GM12878 (cell line): Measurements from ENCODE around the gene PHACTR1. TPM values are rescaled to one million over a fixed set of nuclear protein-coding genes. Genes with fewer than 3 reads are reported as not detected.

ENCODE experiments used
- BCL3 ChIP-seq: IDR thresholded peaks from 2 replicates; pipeline ENCODE4 v1.6.1; 2011; ENCODE audit warnings: borderline replicate concordance, low read depth, mild to moderate bottlenecking, moderate library complexity, low read length; ENCODE audit not compliant: insufficient read depth, poor library complexity, severe bottlenecking
- BMI1 ChIP-seq: fragments of 450-650 bp; IDR thresholded peaks from 2 replicates; pipeline ENCODE4 v1.6.1; 2016; ENCODE audit warnings: mild to moderate bottlenecking, moderate library complexity, borderline replicate concordance
- CBX3 ChIP-seq: fragments of 200-600 bp; sonication (generic); IDR thresholded peaks from 2 replicates; pipeline ENCODE4 v1.6.1; 2016; ENCODE audit warnings: low read depth, borderline replicate concordance
- CREB1 ChIP-seq: IDR thresholded peaks from 2 replicates; pipeline ENCODE4 v1.6.1; 2012; ENCODE audit warnings: low read depth, mild to moderate bottlenecking, inconsistent platforms
- FOS ChIP-seq: IDR thresholded peaks from 3 replicates; pipeline ENCODE4 v1.6.1; 2011; ENCODE audit warnings: borderline replicate concordance; ENCODE audit not compliant: insufficient read length; ENCODE audit errors: extremely low read depth
- GABPA ChIP-seq: IDR thresholded peaks from 2 replicates; pipeline ENCODE4 v1.6.1; 2014; ENCODE audit warnings: antibody characterized with exemption, low read depth, mild to moderate bottlenecking, inconsistent platforms
- GATAD2B ChIP-seq: fragments of 450-650 bp; conservative IDR thresholded peaks from 2 replicates; pipeline ENCODE4 v1.6.1; 2017; ENCODE audit warnings: low read depth, mild to moderate bottlenecking, moderate library complexity
- HCFC1 ChIP-seq: fragments of 150-350 bp; IDR thresholded peaks from 2 replicates; pipeline ENCODE4 v1.6.1; 2014; ENCODE audit warnings: low read length
- HDGF ChIP-seq: fragments of 450-650 bp; IDR thresholded peaks from 2 replicates; pipeline ENCODE4 v1.6.1; 2016; ENCODE audit warnings: antibody characterized with exemption
- MTA2 ChIP-seq: fragments of 450-650 bp; IDR thresholded peaks from 2 replicates; pipeline ENCODE4 v1.6.1; 2016; ENCODE audit warnings: low read depth, mild to moderate bottlenecking, moderate library complexity
- MXI1 ChIP-seq: fragments of 150-350 bp; IDR thresholded peaks from 2 replicates; pipeline ENCODE4 v1.6.1; 2011; ENCODE audit warnings: low read depth, mild to moderate bottlenecking, inconsistent platforms, low read length, improper control_type of control experiment
- MYB ChIP-seq: fragments of 150-350 bp; IDR thresholded peaks from 2 replicates; pipeline ENCODE4 v1.6.1; 2014; ENCODE audit warnings: mild to moderate bottlenecking, low read depth, low read length, borderline replicate concordance
- POLR2AphosphoS5 ChIP-seq: IDR thresholded peaks from 2 replicates; pipeline ENCODE4 v1.6.1; 2011; ENCODE audit warnings: mild to moderate bottlenecking, low read length, inconsistent platforms
- RFX5 ChIP-seq: IDR thresholded peaks from 2 replicates; pipeline ENCODE4 v1.6.1; 2011; ENCODE audit warnings: low read depth, low read length, improper control_type of control experiment
- SMC3 ChIP-seq: IDR thresholded peaks from 2 replicates; pipeline ENCODE4 v1.6.1; 2011; ENCODE audit warnings: low read length, improper control_type of control experiment, borderline replicate concordance
- SREBF1 ChIP-seq: IDR thresholded peaks from 2 replicates; pipeline ENCODE4 v1.6.1; 2012; ENCODE audit warnings: mild to moderate bottlenecking, low read length
- SRF ChIP-seq, 2 experiments: IDR thresholded peaks; 2 replicates each; pipeline ENCODE4 v1.6.1; 2011; ENCODE audit warnings: low read depth in 2 of 2, low read length in 2 of 2, mild to moderate bottlenecking in 1 of 2, moderate library complexity in 1 of 2
- STAT1 ChIP-seq: fragments of 450-650 bp; conservative IDR thresholded peaks from 2 replicates; pipeline ENCODE4 v1.6.1; 2014; ENCODE audit warnings: antibody characterized with exemption, mild to moderate bottlenecking
- SUZ12 ChIP-seq: fragments of 200-600 bp; sonication (generic); IDR thresholded peaks from one replicate; pipeline ENCODE4 v1.6.1; 2018; ENCODE audit warnings: antibody characterized with exemption, mild to moderate bottlenecking; ENCODE audit not compliant: unreplicated experiment
- TARDBP ChIP-seq: IDR thresholded peaks from 2 replicates; pipeline ENCODE4 v1.6.1; 2016; ENCODE audit warnings: borderline replicate concordance
- TCF12 ChIP-seq: IDR thresholded peaks from 2 replicates; pipeline ENCODE4 v1.6.1; 2011; ENCODE audit warnings: low read depth, mild to moderate bottlenecking, low read length
- ZNF24 ChIP-seq: fragments of 450-650 bp; IDR thresholded peaks from 2 replicates; pipeline ENCODE4 v1.6.1; 2017; ENCODE audit warnings: antibody characterized with exemption, mild to moderate bottlenecking
- ZNF592 ChIP-seq: fragments of 450-650 bp; IDR thresholded peaks from 2 replicates; pipeline ENCODE4 v1.6.1; 2017; ENCODE audit warnings: mild to moderate bottlenecking, moderate library complexity
- polyA plus RNA-seq, 11 experiments: library from polyadenylated mRNA; depleted of rRNA in 4 of 11; unstranded in 6 of 11; stranded (reverse) in 5 of 11; fragments of >200 nt; fragmentation: Nextera tagmentation in 4 of 11; fragmentation: Illumina TruSeq in 1 of 11; extraction: Ambion mirVana in 4 of 11; extraction: Trizol in 1 of 11; gene quantifications; 1 replicate in 1 of 11; 2 replicates in 10 of 11; pipeline versions ENCODE4 v1.2.1 to v1.2.3, GENCODE V29; 2011 to 2016; ENCODE audit warnings: inconsistent platforms in 2 of 11, missing spikeins in 2 of 11, low read depth in 1 of 11
- total RNA-seq, 4 experiments: library from RNA; depleted of rRNA in 3 of 4; stranded (reverse); fragments of >200 nt in 3 of 4; fragmentation: Illumina TruSeq in 1 of 4; extraction: Trizol in 1 of 4; gene quantifications; 2 replicates each; pipeline versions ENCODE4 v1.2.1 to v1.2.3, GENCODE V29; 2013 to 2021
- TF ChIP-seq, protein P1 (sequence below): fragments of 450-650 bp; IDR thresholded peaks from 2 replicates; pipeline ENCODE4 v1.6.1; 2017; ENCODE audit warnings: mild to moderate bottlenecking, low read depth, inconsistent platforms; ENCODE audit not compliant: poor library complexity, severe bottlenecking

The PHACTR1 gene
- total and polyA plus RNA-seq, 10 of the 15 experiments (the other 5 are each of a cell fraction or from before 2014, with no cell fraction given) = 34.2 to 94.6 (median 62.3) TPM

DNA sequence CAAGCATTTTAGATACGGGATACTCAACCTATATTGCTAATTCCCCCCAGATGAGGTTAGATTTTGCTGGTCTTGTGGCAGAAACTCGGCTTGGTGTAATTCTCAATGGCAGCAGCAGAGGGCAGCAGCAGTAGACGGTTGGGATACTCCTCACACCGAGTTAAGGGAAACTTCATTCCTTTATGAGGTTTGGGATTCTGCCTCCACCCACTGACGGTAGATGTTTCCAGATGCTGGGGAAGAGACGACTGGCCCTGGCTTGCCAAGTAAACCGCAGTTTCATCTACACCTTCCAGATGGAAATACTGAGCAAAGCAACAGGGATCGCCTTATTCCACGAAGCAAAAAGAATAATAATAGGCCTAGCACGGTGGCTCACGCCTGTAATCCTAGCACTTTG is 620.0 kb downstream of the PHACTR1 start (continued):
- TF ChIP-seq MTA2 = no peak
- TF ChIP-seq SREBF1 = no peak
- no peak for TF ChIP-seq MYB
- no peak for TF ChIP-seq CREB1
- no peak for TF ChIP-seq RFX5
- no peak for TF ChIP-seq HDGF
- TF ChIP-seq ZNF24 = 0 out of 2 replicates have a peak, but pooled peaks have one; percentile 35
- no peak for TF ChIP-seq FOS
- TF ChIP-seq BCL3 = no peak
- TF ChIP-seq, protein P1, sequence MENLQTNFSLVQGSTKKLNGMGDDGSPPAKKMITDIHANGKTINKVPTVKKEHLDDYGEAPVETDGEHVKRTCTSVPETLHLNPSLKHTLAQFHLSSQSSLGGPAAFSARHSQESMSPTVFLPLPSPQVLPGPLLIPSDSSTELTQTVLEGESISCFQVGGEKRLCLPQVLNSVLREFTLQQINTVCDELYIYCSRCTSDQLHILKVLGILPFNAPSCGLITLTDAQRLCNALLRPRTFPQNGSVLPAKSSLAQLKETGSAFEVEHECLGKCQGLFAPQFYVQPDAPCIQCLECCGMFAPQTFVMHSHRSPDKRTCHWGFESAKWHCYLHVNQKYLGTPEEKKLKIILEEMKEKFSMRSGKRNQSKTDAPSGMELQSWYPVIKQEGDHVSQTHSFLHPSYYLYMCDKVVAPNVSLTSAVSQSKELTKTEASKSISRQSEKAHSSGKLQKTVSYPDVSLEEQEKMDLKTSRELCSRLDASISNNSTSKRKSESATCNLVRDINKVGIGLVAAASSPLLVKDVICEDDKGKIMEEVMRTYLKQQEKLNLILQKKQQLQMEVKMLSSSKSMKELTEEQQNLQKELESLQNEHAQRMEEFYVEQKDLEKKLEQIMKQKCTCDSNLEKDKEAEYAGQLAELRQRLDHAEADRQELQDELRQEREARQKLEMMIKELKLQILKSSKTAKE = peak; percentile 41
- no peak for TF ChIP-seq TARDBP
- no peak for TF ChIP-seq SUZ12
- TF ChIP-seq POLR2AphosphoS5 = no peak
- no peak for TF ChIP-seq SRF (IDR thresholded peaks at IDR 0.05; ENCODE audit: low read depth in 2 of 2, low read length in 2 of 2)
- TF ChIP-seq BMI1 = no peak
- TF ChIP-seq HCFC1 = no peak
- TF ChIP-seq MXI1 = no peak
- peak; percentile 98 for TF ChIP-seq SMC3
- TF ChIP-seq CBX3 = no peak
- TF ChIP-seq GABPA = no peak
- TF ChIP-seq TCF12 = no peak
- TF ChIP-seq GATAD2B = no peak; the same call in 1 of the 2 replicates
- TF ChIP-seq STAT1 = no peak
- 0 out of 2 replicates have a peak, but pooled peaks have one; percentile 64 for TF ChIP-seq ZNF592
